A549 (cell line): ENCODE results near the gene OSBPL3. TPM values are rescaled to one million over a fixed set of nuclear protein-coding genes. Genes with fewer than 3 reads are reported as not detected.

Experiments
- ATAC-seq, 2 experiments: fragments of 200-7000 bp in 1 of 2; fragments of >200 bp in 1 of 2; cut with Nextera tagmentation in 1 of 2; cut with Tn5 transposase in 1 of 2; 3 replicates each; pipeline versions ENCODE4 v1.8.0 to v1.9.1; 2018 to 2020; ENCODE audit warnings: mild to moderate bottlenecking in 1 of 2, moderate library complexity in 1 of 2
- CTCF ChIA-PET: fragments of 300-600 bp; sonication (Branson Sonifier 250); formaldehyde crosslinking; extraction: SDS; loops from one replicate; lab custom pipeline; 2021; ENCODE audit warnings: antibody characterized with exemption, inconsistent platforms; lab: Yijun Ruan, JAX
- POLR2A ChIA-PET: fragments of 350-600 bp; formaldehyde crosslinking; extraction: SDS; loops from one replicate; lab custom pipeline; 2021; ENCODE audit warnings: antibody characterized with exemption, inconsistent platforms; lab: Yijun Ruan, JAX
- DNase-seq, 2 experiments: peaks; one replicate each; pipeline versions ENCODE4 v3.0.0 to v3.0.0-alpha.2; 2011 to 2016; ENCODE audit warnings: low read depth in 1 of 2, low spot score in 1 of 2
- FAIRE-seq: peaks from 2 replicates; lab custom pipeline; 2011; peaks lifted over from hg19 to GRCh38; lab: Jason Lieb, UNC
- H3K27ac ChIP-seq, 2 experiments: fragments of >200 bp; sonication (Bioruptor Twin); formaldehyde crosslinking; 3 replicates each; pipeline ENCODE4 v1.5.1; 2016 to 2017
- H3K4me1 ChIP-seq: fragments of >200 bp; sonication (Bioruptor Twin); formaldehyde crosslinking; 3 replicates; pipeline ENCODE4 v1.6.1; 2016
- H3K4me2 ChIP-seq: fragments of >200 bp; sonication (Bioruptor Twin); formaldehyde crosslinking; 3 replicates; pipeline ENCODE4 v1.6.1; 2016
- H3K4me3 ChIP-seq: fragments of >200 bp; sonication (Bioruptor Twin); formaldehyde crosslinking; 3 replicates; pipeline ENCODE4 v1.5.1; 2016
- H3K9me3 ChIP-seq: fragments of >200 bp; sonication (Bioruptor Twin); formaldehyde crosslinking; 3 replicates; pipeline ENCODE4 v1.6.1; 2016
- BHLHE40 ChIP-seq: IDR thresholded peaks from 2 replicates; pipeline ENCODE4 v1.6.1; 2012; ENCODE audit warnings: low read depth, low read length, inconsistent platforms
- CBX2 ChIP-seq: fragments of 200-600 bp; sonication (generic); IDR thresholded peaks from 2 replicates; pipeline ENCODE4 v1.6.1; 2016; ENCODE audit warnings: low read depth, mild to moderate bottlenecking, borderline replicate concordance
- CHD2 ChIP-seq: fragments of 150-350 bp; IDR thresholded peaks from 2 replicates; pipeline ENCODE4 v1.6.1; 2014; ENCODE audit warnings: low read length; ENCODE audit not compliant: partially characterized antibody
- CHD4 ChIP-seq: fragments of 200-600 bp; sonication (generic); IDR thresholded peaks from 2 replicates; pipeline ENCODE4 v1.6.1; 2016; ENCODE audit warnings: antibody characterized with exemption, mild to moderate bottlenecking, borderline replicate concordance
- ELK1 ChIP-seq: fragments of 150-350 bp; IDR thresholded peaks from 2 replicates; pipeline ENCODE4 v1.6.1; 2014; ENCODE audit warnings: low read depth, mild to moderate bottlenecking, low read length
- ESRRA ChIP-seq: fragments of 150-350 bp; IDR thresholded peaks from 2 replicates; pipeline ENCODE4 v1.6.1; 2014; ENCODE audit warnings: mild to moderate bottlenecking, low read length, borderline replicate concordance
- FOSB ChIP-seq: fragments of 250-450 bp; sonication (Bioruptor Pico); IDR thresholded peaks from 2 replicates; pipeline ENCODE4 v1.5.0; 2020; ENCODE audit warnings: mild to moderate bottlenecking, moderate library complexity
- FOXS1 ChIP-seq: fragments of 250-450 bp; sonication (Bioruptor Pico); IDR thresholded peaks from 2 replicates; pipeline ENCODE4 v1.5.0; 2020; ENCODE audit warnings: mild to moderate bottlenecking, moderate library complexity
- HOXA7 ChIP-seq: fragments of 250-450 bp; sonication (Bioruptor Pico); IDR thresholded peaks from 2 replicates; pipeline ENCODE4 v1.5.0; 2020; ENCODE audit warnings: mild to moderate bottlenecking, moderate library complexity
- HOXB13 ChIP-seq: fragments of 250-450 bp; sonication (Bioruptor Pico); IDR thresholded peaks from 2 replicates; pipeline ENCODE4 v1.5.0; 2020; ENCODE audit warnings: low read depth, mild to moderate bottlenecking, moderate library complexity
- HOXB5 ChIP-seq: fragments of 250-450 bp; sonication (Bioruptor Pico); IDR thresholded peaks from 2 replicates; pipeline ENCODE4 v1.5.0; 2020; ENCODE audit warnings: mild to moderate bottlenecking, moderate library complexity
- JUN ChIP-seq, 2 experiments: fragments of >200 bp; sonication (Bioruptor Twin); formaldehyde crosslinking; IDR thresholded peaks; 2 replicates in 1 of 2; 3 replicates in 1 of 2; pipeline ENCODE4 v1.6.1; 2016 to 2017
- KDM1A ChIP-seq: fragments of 200-600 bp; sonication (generic); IDR thresholded peaks from 2 replicates; pipeline ENCODE4 v1.6.1; 2016; ENCODE audit warnings: low read depth, mild to moderate bottlenecking
- KDM5A ChIP-seq: fragments of 200-600 bp; sonication (generic); IDR thresholded peaks from 2 replicates; pipeline ENCODE4 v1.6.1; 2016; ENCODE audit warnings: antibody characterized with exemption, mild to moderate bottlenecking
- MAFK ChIP-seq: fragments of 450-650 bp; IDR thresholded peaks from 2 replicates; pipeline ENCODE4 v1.6.1; 2014; ENCODE audit not compliant: partially characterized antibody
- MAX ChIP-seq: IDR thresholded peaks from 2 replicates; pipeline ENCODE4 v1.6.1; 2012
- MAZ ChIP-seq: fragments of 150-350 bp; IDR thresholded peaks from 2 replicates; pipeline ENCODE4 v1.6.1; 2014; ENCODE audit warnings: antibody characterized with exemption, low read depth, low read length, borderline replicate concordance
- MYC ChIP-seq: IDR thresholded peaks from 2 replicates; pipeline ENCODE4 v1.6.1; 2012; ENCODE audit warnings: mild to moderate bottlenecking, inconsistent platforms, low read length, improper control_type of control experiment, borderline replicate concordance
- PHF8 ChIP-seq: fragments of 200-600 bp; sonication (generic); IDR thresholded peaks from 2 replicates; pipeline ENCODE4 v1.6.1; 2016; ENCODE audit warnings: low read depth, mild to moderate bottlenecking, antibody characterized with exemption, moderate library complexity, borderline replicate concordance
- POLR2A ChIP-seq: IDR thresholded peaks from 2 replicates; pipeline ENCODE4 v1.6.1; 2012; ENCODE audit warnings: mild to moderate bottlenecking, low read length
- RAD21 ChIP-seq, 2 experiments: fragments of >200 bp in 1 of 2; sonication (Bioruptor Twin) in 1 of 2; formaldehyde crosslinking in 1 of 2; IDR thresholded peaks in 1 of 2; conservative IDR thresholded peaks in 1 of 2; 2 replicates in 1 of 2; 3 replicates in 1 of 2; pipeline ENCODE4 v1.6.1; 2012 to 2018; ENCODE audit warnings: inconsistent platforms in 1 of 2
- RARB ChIP-seq: fragments of 250-450 bp; sonication (Bioruptor Pico); IDR thresholded peaks from 2 replicates; pipeline ENCODE4 v1.8.0; 2021; ENCODE audit warnings: mild to moderate bottlenecking, moderate library complexity
- RNF2 ChIP-seq: fragments of 200-600 bp; sonication (generic); IDR thresholded peaks from 2 replicates; pipeline ENCODE4 v1.6.1; 2016; ENCODE audit warnings: low read depth, mild to moderate bottlenecking, antibody characterized with exemption, moderate library complexity, borderline replicate concordance
- SMC3 ChIP-seq: fragments of >200 bp; sonication (Bioruptor Twin); formaldehyde crosslinking; IDR thresholded peaks from 3 replicates; pipeline ENCODE4 v1.6.1; 2018; ENCODE audit warnings: inconsistent platforms
- SREBF2 ChIP-seq: fragments of 450-650 bp; IDR thresholded peaks from 2 replicates; pipeline ENCODE4 v1.6.1; 2014; ENCODE audit warnings: mild to moderate bottlenecking, moderate library complexity
- ZC3H11A ChIP-seq: fragments of 450-650 bp; IDR thresholded peaks from 2 replicates; pipeline ENCODE4 v1.6.1; 2014; ENCODE audit warnings: antibody characterized with exemption, mild to moderate bottlenecking
- ZNF302 ChIP-seq: fragments of 250-450 bp; sonication (Bioruptor Pico); IDR thresholded peaks from 2 replicates; pipeline ENCODE4 v1.9.0; 2021; ENCODE audit warnings: inconsistent platforms, mild to moderate bottlenecking, moderate library complexity
- WGBS: methylation state at CpG from one replicate; pipeline ENCODE4 v1.1.6; 2017; ENCODE audit errors: missing lambda C conversion rate; 5-methylcytosine and 5-hydroxymethylcytosine counted together
- polyA plus RNA-seq, 4 experiments: library from polyadenylated mRNA; depleted of rRNA in 3 of 4; stranded (reverse); fragments of >200 nt; fragmentation: RNase III in 1 of 4; extraction: RNeasy Plus Mini Kit Qiagen cat#74134 plus additional on column Dnase treatment in 1 of 4; gene quantifications; 2 replicates in 3 of 4; 3 replicates in 1 of 4; pipeline ENCODE4 v1.2.3, GENCODE V29; 2011 to 2017
- TF ChIP-seq, protein P1 (sequence below): fragments of 250-450 bp; sonication (Bioruptor Pico); IDR thresholded peaks from 2 replicates; pipeline ENCODE4 v1.5.0; 2021; ENCODE audit warnings: mild to moderate bottlenecking, moderate library complexity, borderline replicate concordance
- TF ChIP-seq, protein P2 (sequence below): IDR thresholded peaks from 2 replicates; pipeline ENCODE4 v1.6.1; 2012; ENCODE audit warnings: low read depth, borderline replicate concordance
- TF ChIP-seq, protein P3 (sequence below): IDR thresholded peaks from 2 replicates; pipeline ENCODE4 v1.6.1; 2012
- TF ChIP-seq, protein P4 (sequence below): fragments of 450-650 bp; IDR thresholded peaks from 2 replicates; pipeline ENCODE4 v1.6.1; 2014; ENCODE audit warnings: antibody characterized with exemption
- TF ChIP-seq, protein P5 (sequence below): fragments of 250-450 bp; sonication (Bioruptor Pico); IDR thresholded peaks from 2 replicates; pipeline ENCODE4 v1.5.0; 2020; ENCODE audit warnings: low read depth, mild to moderate bottlenecking, moderate library complexity

OSBPL3 gene
- polyA plus RNA-seq, 2 of the 4 experiments (the other 2 are of a cell fraction), result 10.9 to 17.4 TPM

DNA sequence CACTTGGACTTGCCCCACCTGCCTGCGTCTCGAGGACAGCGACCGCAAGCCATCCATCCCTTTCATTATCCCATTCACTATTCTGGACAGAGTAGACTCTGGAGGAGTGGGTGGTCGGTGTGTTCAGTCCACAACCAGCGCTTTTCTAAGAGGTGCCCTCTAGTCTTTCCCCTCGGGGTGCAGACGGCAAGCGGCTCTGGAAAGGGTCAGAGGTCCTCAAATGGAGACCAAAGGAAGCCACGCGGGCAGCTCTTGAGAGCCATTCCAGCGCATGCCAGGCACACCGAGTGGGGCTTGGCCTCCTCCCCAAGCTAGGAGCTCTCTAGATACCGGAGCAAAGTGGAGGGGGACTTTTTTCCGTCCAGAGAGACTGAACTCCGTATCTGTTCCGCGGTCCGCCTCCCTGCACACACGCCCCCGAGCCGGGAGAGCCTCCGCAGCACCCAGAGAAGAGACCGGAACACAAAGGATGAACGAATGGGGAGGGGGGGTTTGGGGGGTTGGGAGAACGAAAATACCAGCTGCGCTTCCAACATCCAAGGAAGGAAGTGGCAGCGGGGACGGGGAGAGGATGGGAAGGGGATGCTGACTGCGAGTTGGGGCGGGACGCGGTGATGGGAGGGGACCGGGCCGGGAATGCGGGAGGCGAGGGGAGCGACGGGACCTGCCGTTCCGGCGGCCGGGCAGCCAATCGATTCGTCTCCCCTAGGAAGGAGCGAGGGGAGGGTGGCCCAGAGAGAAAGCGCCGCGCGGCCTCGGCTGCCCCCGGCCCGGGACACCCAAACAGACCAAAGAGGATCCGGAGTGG lies 223.2 kb downstream of the OSBPL3 start:
- TF ChIP-seq MAZ, result no peak
- no peak for TF ChIP-seq HOXA7 (CRISPR knock-in tag)
- TF ChIP-seq KDM5A, result no peak
- TF ChIP-seq ZNF302 (CRISPR knock-in tag), result no peak
- peak; percentile 75; the same call in 1 of the 2 replicates for TF ChIP-seq HOXB13 (CRISPR knock-in tag)
- TF ChIP-seq RNF2, result no peak
- no peak for TF ChIP-seq CHD2
- no peak for TF ChIP-seq PHF8
- 0 out of 2 replicates have a peak, but pooled peaks have one; percentile 15 for TF ChIP-seq HOXB5 (CRISPR knock-in tag)
- TF ChIP-seq, protein P1, sequence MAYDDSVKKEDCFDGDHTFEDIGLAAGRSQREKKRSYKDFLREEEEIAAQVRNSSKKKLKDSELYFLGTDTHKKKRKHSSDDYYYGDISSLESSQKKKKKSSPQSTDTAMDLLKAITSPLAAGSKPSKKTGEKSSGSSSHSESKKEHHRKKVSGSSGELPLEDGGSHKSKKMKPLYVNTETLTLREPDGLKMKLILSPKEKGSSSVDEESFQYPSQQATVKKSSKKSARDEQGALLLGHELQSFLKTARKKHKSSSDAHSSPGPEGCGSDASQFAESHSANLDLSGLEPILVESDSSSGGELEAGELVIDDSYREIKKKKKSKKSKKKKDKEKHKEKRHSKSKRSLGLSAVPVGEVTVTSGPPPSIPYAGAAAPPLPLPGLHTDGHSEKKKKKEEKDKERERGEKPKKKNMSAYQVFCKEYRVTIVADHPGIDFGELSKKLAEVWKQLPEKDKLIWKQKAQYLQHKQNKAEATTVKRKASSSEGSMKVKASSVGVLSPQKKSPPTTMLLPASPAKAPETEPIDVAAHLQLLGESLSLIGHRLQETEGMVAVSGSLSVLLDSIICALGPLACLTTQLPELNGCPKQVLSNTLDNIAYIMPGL (CRISPR knock-in tag), result no peak
- no peak for TF ChIP-seq CHD4
- TF ChIP-seq MAX, result peak; percentile 75
- no peak for TF ChIP-seq MYC
- no peak for TF ChIP-seq BHLHE40
- TF ChIP-seq ELK1, result no peak
- TF ChIP-seq, protein P2, sequence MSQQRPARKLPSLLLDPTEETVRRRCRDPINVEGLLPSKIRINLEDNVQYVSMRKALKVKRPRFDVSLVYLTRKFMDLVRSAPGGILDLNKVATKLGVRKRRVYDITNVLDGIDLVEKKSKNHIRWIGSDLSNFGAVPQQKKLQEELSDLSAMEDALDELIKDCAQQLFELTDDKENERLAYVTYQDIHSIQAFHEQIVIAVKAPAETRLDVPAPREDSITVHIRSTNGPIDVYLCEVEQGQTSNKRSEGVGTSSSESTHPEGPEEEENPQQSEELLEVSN, result peak; percentile 44; the same call in 1 of the 2 replicates
- no peak for TF ChIP-seq MAFK
- TF ChIP-seq CBX2, result no peak
- no peak for TF ChIP-seq POLR2A
- no peak for TF ChIP-seq RARB (CRISPR knock-in tag)
- no peak for TF ChIP-seq JUN (IDR thresholded peaks at IDR 0.05)
- TF ChIP-seq, protein P3, sequence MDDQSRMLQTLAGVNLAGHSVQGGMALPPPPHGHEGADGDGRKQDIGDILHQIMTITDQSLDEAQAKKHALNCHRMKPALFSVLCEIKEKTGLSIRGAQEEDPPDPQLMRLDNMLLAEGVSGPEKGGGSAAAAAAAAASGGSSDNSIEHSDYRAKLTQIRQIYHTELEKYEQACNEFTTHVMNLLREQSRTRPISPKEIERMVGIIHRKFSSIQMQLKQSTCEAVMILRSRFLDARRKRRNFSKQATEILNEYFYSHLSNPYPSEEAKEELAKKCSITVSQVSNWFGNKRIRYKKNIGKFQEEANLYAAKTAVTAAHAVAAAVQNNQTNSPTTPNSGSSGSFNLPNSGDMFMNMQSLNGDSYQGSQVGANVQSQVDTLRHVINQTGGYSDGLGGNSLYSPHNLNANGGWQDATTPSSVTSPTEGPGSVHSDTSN, result no peak
- TF ChIP-seq KDM1A, result no peak
- no peak for TF ChIP-seq FOXS1
- TF ChIP-seq, protein P4, sequence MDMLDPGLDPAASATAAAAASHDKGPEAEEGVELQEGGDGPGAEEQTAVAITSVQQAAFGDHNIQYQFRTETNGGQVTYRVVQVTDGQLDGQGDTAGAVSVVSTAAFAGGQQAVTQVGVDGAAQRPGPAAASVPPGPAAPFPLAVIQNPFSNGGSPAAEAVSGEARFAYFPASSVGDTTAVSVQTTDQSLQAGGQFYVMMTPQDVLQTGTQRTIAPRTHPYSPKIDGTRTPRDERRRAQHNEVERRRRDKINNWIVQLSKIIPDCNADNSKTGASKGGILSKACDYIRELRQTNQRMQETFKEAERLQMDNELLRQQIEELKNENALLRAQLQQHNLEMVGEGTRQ, result no peak
- TF ChIP-seq RAD21 (conservative IDR thresholded peaks at IDR 0.05 in 1 of 2, IDR thresholded peaks at IDR 0.05 in 1 of 2), result no peak
- TF ChIP-seq, protein P5, sequence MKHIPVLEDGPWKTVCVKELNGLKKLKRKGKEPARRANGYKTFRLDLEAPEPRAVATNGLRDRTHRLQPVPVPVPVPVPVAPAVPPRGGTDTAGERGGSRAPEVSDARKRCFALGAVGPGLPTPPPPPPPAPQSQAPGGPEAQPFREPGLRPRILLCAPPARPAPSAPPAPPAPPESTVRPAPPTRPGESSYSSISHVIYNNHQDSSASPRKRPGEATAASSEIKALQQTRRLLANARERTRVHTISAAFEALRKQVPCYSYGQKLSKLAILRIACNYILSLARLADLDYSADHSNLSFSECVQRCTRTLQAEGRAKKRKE (CRISPR knock-in tag), result no peak
- no peak for TF ChIP-seq SREBF2
- TF ChIP-seq ESRRA, result no peak
- TF ChIP-seq FOSB, result no peak
- no peak for TF ChIP-seq ZC3H11A
- TF ChIP-seq SMC3, result no peak; the same call in 2 of the 3 replicates
- FAIRE-seq (no peak), ATAC-seq (peak; percentile 76 to 79), DNase-seq (peak; percentile 64)
- CTCF ChIA-PET, result interaction anchor here (0.9 to 1.1 kb wide), 5 partner anchors 30 to 342 kb away, joined by 3 to 4 read pairs (median 3); no protein-coding TSS in a partner anchor
- Histone ChIP-seq H3K9me3 (no peaks in the 10 kb centered on the region; the same call in 2 of the 3 replicates), H3K4me1 (peaks cover 29% of the 10 kb centered on the region), H3K4me3 (peak overlapping the region; percentile 85), H3K4me2 (peak overlapping the region; percentile 97), H3K27ac (peak overlapping the region; percentile 94 to 97)
- POLR2A ChIA-PET, result interaction anchor here (0.7 to 1.1 kb wide), 2 partner anchors 15 to 360 kb away, joined by 5 to 6 read pairs; no protein-coding TSS in a partner anchor
- WGBS, result 19% methylated on average over 33 of the region's 54 CpGs
